H7 (cell line): ENCODE results near the gene CLK2. TPM values are rescaled to one million over a fixed set of nuclear protein-coding genes. Genes with fewer than 3 reads are reported as not detected.
"Not testable (repeated sequence)": the region's sequence is repeated elsewhere in the genome, so short reads cannot be mapped to it uniquely, and the experiment has no call there.

Experiments
- DNase-seq: peaks from one replicate; pipeline ENCODE4 v3.0.0; 2012
- H3K27me3 ChIP-seq: 2 replicates; pipeline ENCODE4 v1.6.0; 2011; ENCODE audit warnings: mild to moderate bottlenecking, low read length; ENCODE audit not compliant: control insufficient read depth, insufficient read depth
- H3K36me3 ChIP-seq: replicated peaks from 2 replicates; pipeline ENCODE4 v1.5.1; 2011; ENCODE audit warnings: low read length; ENCODE audit not compliant: control insufficient read depth, insufficient read depth
- H3K4me3 ChIP-seq: 2 replicates; pipeline ENCODE4 v1.5.1; 2011; ENCODE audit warnings: low read depth, mild to moderate bottlenecking, control low read depth, low read length, moderate library complexity; ENCODE audit not compliant: insufficient read depth
- total RNA-seq: library from RNA; depleted of rRNA; stranded (reverse); fragments of >200 nt; shearing (Covaris generic); gene quantifications from 2 replicates; pipeline ENCODE4 v1.2.3, GENCODE V29; 2014

CLK2 gene
- total RNA-seq, 1 experiment from 2014 or later, result 38.7 TPM

GRCh38 chr1:155305881-155306391 lies 32.6 kb upstream of the CLK2 start:
- Histone ChIP-seq H3K4me3 (no peak overlapping the region), H3K36me3 (peaks cover 5% of the 10 kb centered on the region), H3K27me3 (peaks cover 3% of the 10 kb centered on the region; the same call in 1 of the 2 replicates)
- DNase-seq, result no peak

- Histone ChIP-seq H3K4me3 (no peak overlapping the region), H3K36me3 (no peaks in the 10 kb centered on the region), H3K27me3 (peaks cover 3% of the 10 kb centered on the region; the same call in 1 of the 2 replicates)
- no peak for DNase-seq
Observed at GRCh38 chr1:155304558-155305063, 31.3 kb upstream of the CLK2 start.

GRCh38 chr1:155301342-155301841 lies 28.1 kb upstream of the CLK2 start, which contains the start of gene PKLR:
TSS of gene PKLR (minus strand) at chr1:155301438. CDS start at chr1:155301395, 43 bp downstream.
- no peak for DNase-seq
- Histone ChIP-seq H3K27me3 (peaks cover 6% of the 10 kb centered on the region; the same call in 1 of the 2 replicates), H3K36me3 (no peaks in the 10 kb centered on the region), H3K4me3 (no peak within 1 kb of the TSS)

- Histone ChIP-seq H3K27me3 (peaks cover 9% of the 10 kb centered on the region; the same call in 1 of the 2 replicates), H3K36me3 (no peaks in the 10 kb centered on the region), H3K4me3 (no peak overlapping the region)
- DNase-seq, result no peak
Observed at GRCh38 chr1:155300553-155301329, 27.4 kb upstream of the CLK2 start.

DNA sequence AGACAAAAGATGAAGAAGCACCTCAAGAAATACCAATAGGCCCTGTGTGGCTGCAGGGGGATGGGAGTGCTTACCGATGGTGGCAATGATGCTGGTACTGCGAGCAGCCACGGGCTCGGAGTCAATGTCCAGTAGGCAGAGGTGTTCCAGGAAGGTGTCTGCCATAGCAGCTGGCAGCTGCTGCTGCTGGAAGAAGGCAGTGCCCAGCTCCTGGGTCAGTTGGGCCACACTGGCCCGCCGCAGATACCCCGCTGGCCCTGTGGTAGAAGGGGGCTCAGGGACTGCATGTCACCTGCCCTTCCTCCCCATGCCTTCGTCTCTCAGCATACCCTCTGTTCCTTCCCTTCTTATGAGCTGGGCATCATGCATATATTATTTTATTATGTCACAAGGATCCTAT lies 26.7 kb upstream of the CLK2 start:
- Histone ChIP-seq H3K36me3 (no peaks in the 10 kb centered on the region), H3K4me3 (no peak overlapping the region), H3K27me3 (peaks cover 16% of the 10 kb centered on the region)
- DNase-seq, result no peak

- Histone ChIP-seq H3K36me3 (no peaks in the 10 kb centered on the region), H3K4me3 (no peak overlapping the region), H3K27me3 (peaks cover 38% of the 10 kb centered on the region)
- no peak for DNase-seq
Observed at GRCh38 chr1:155297384-155297783, 24.1 kb upstream of the CLK2 start.

DNA sequence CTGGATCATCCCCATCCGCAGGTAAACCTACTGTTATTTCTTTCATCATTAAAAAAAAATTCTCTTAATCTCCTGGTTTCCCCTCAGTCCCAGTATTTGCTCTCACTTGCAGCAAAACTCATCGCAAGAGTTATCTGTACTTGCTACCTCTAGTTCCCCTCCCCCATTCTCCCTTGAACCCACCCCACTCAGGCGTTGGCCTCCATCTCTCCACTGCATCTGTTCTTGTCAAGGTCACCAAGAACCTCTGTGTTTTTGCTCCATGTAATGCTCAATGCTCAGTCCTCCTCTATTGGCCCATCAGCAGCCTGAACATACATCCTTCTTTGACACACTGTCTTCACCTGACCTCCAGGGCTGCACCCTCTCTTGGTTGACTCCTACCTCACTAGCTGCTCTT lies 23.4 kb upstream of the CLK2 start:
- H3K4me3 ChIP-seq, result no peak overlapping the region
- no peak for DNase-seq
- H3K27me3 ChIP-seq, result peaks cover 38% of the 10 kb centered on the region
- H3K36me3 ChIP-seq, result no peaks in the 10 kb centered on the region

GRCh38 chr1:155295942-155296267 lies 22.6 kb upstream of the CLK2 start:
- Histone ChIP-seq H3K36me3 (no peaks in the 10 kb centered on the region), H3K27me3 (peaks cover 36% of the 10 kb centered on the region), H3K4me3 (peak overlapping the region; percentile 77)
- no peak for DNase-seq

- peaks cover 36% of the 10 kb centered on the region for H3K27me3 ChIP-seq
- peak; percentile 80 for DNase-seq
- peak overlapping the region; percentile 77 for H3K4me3 ChIP-seq
- H3K36me3 ChIP-seq, result no peaks in the 10 kb centered on the region
Observed at GRCh38 chr1:155295183-155295941, 22.1 kb upstream of the CLK2 start.

DNA sequence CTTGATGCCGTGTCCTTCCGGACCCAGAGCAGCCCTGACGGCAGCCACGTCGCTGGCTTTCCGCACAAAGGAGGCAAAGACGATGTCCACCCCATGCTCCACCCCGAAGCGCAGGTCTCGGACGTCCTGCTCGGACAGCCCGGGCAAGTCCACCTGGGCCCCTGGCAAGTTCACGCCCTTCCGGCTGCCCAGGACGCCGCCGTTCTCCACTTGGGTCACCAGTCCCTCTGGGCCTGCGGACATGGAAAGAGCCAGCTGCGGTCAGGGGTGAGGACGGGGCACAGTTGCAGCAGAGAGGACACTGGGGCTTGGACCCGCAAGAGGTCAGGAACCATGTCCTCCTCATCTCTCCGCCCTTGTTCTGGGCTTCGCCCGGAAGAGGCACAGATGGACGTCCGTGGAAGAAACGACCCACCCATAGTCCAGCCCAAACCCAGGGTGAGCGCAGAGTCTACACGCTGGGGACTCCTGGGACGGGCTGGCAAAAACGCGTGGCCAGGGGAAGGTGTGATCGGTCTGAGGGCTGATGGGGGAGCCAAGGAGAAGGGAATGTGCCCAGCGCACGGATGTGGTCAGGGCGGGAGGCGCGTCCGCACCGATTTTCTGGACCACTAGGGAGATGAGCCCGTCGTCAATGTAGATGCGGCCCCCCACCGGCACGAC lies 21.3 kb upstream of the CLK2 start:
- Histone ChIP-seq H3K4me3 (peak overlapping the region; percentile 77), H3K36me3 (no peaks in the 10 kb centered on the region), H3K27me3 (peaks cover 36% of the 10 kb centered on the region)
- peak; percentile 72 for DNase-seq

DNA sequence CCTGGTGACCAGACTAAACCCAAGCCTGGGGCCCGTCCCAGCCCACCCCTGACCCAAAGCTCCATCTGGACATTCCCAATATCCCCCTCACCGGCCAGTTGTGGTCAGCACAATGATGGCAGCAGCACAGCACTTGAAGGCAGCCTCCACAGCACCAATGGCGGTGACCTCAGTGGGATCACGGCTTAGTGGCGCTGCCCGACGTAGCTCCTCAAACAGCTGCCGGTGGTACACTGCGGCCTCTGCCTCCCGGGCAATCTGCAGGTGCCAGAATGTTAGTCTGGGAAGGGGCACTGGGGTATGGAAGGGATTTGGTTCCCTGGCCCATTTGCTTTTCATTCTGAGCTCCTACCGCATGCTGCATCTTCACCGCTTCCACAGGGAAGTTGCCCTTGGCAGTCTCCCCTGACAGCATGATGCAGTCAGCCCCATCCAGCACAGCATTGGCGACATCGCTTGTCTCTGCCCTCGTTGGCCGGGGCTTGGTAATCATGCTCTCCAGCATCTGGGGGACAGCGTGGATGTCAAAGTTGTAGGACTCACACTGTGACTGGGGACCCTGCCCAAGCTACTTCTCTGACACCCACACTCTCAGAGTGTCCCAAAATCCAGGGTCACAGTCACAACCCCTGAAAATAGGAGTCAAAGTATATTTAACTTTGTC lies 19.9 kb upstream of the CLK2 start:
- peaks cover 36% of the 10 kb centered on the region for H3K27me3 ChIP-seq

GRCh38 chr1:155291006-155291405 lies 17.7 kb upstream of the CLK2 start:
- DNase-seq, H3K4me3 ChIP-seq, H3K36me3 ChIP-seq: not testable (repeated sequence)
- H3K27me3 ChIP-seq, result peaks cover 32% of the 10 kb centered on the region

More for the DNA sequence above, 19.9 kb upstream of the CLK2 start:
- Histone ChIP-seq H3K4me3 (no peak overlapping the region), H3K36me3 (no peaks in the 10 kb centered on the region)
- DNase-seq, result no peak

GRCh38 chr1:155287987-155288543 lies 14.8 kb upstream of the CLK2 start:
- Histone ChIP-seq H3K36me3 (no peaks in the 10 kb centered on the region), H3K4me3 (no peak overlapping the region), H3K27me3 (peaks cover 3% of the 10 kb centered on the region; the same call in 1 of the 2 replicates)
- DNase-seq, result peak; percentile 29
